ENCODE results near the gene EPX.
"Not testable (repeated sequence)": the region's sequence is repeated elsewhere in the genome, so short reads cannot be mapped to it uniquely, and the experiment has no call there.

Gene EPX, protein sequence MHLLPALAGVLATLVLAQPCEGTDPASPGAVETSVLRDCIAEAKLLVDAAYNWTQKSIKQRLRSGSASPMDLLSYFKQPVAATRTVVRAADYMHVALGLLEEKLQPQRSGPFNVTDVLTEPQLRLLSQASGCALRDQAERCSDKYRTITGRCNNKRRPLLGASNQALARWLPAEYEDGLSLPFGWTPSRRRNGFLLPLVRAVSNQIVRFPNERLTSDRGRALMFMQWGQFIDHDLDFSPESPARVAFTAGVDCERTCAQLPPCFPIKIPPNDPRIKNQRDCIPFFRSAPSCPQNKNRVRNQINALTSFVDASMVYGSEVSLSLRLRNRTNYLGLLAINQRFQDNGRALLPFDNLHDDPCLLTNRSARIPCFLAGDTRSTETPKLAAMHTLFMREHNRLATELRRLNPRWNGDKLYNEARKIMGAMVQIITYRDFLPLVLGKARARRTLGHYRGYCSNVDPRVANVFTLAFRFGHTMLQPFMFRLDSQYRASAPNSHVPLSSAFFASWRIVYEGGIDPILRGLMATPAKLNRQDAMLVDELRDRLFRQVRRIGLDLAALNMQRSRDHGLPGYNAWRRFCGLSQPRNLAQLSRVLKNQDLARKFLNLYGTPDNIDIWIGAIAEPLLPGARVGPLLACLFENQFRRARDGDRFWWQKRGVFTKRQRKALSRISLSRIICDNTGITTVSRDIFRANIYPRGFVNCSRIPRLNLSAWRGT

DNA sequence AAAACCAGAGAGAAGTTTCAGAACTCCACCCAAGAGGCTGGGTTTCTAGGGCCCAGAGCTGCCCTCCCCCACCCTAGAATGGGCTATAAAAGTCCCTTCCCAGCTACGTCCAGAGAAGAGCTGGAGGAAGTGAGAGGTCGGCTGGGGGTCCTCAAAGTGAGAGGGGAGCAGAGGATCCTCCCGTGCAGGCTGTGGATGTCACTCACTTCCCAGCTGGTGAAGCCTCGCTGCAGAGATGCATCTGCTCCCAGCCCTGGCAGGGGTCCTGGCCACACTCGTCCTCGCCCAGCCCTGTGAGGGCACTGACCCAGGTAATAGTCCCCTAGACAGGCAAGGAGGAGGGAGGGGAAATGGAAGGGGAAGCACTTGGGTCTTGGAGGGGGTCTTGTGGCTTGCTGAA is at the start of gene EPX:
TSS of gene EPX (plus strand) at position 115 of the 400 bp plus-strand sequence. CDS start at position 236, 121 bp downstream.
- no peak for DNase-seq

DNA sequence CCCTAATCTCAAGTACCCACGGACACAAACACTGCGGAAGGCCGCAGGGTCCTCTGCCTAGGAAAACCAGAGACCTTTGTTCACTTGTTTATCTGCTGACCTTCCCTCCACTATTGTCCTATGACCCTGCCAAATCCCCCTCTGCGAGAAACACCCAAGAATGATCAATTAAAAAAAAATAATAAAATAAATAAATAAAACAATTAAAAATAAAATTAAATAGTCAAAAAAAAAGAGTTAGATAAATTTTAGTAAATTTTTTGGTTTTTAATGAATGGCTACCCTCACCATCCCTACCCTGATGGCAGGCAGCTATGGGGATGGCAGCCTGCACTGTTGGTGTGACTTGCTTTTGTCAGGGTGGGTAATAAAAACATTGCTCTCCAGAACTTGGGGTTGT is 49.2 kb upstream of the EPX start:
- DNase-seq, result not testable (repeated sequence)

DNA sequence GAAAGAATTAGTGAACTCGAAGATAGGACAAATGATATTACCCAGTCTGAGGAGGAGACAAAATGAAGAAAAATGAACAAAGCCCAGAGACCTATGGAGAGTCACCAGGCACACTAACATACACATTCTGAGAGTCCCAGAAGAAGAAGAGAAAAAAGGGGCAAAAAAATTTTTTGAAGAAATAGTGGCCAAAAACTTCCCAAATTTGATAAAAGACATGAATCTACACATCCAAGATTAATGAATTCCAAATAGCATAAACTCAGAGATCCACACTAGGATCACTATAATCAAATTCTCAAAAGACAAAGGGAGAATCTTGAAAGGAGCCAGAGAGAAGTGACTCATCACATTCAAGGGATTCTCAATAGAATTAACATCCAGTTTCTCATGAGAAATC is 47.7 kb upstream of the EPX start:
- no peak for DNase-seq

DNA sequence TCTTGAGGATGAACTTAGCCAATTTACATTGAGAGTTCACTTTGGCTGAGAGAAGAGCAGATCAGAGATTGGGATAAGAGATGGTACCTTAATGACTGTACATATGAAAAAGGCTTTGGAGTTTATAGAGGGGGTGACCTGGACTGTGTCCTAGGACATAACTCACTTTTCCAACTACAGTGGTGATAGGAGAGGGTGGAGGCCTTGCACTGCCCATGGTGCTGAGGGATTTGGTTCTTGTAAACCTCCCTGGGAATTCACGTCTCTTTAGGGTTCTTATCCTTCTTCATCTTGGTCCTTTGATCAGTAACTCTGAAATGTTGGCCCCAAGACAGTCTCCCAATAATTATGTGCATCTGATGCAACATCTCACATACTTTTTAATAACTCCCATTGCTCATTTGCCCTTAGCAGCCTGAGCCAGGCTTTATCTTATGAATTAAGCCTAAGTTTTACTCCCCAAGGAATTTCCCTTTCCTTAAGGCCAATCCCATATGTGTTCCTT is 44.5 kb upstream of the EPX start, which contains the start of gene OR4D1:
TSS of gene OR4D1 (plus strand) at position 455 of the 505 bp plus-strand sequence. CDS start 6,770 bp downstream, outside the sequence.
- DNase-seq, result no peak

DNA sequence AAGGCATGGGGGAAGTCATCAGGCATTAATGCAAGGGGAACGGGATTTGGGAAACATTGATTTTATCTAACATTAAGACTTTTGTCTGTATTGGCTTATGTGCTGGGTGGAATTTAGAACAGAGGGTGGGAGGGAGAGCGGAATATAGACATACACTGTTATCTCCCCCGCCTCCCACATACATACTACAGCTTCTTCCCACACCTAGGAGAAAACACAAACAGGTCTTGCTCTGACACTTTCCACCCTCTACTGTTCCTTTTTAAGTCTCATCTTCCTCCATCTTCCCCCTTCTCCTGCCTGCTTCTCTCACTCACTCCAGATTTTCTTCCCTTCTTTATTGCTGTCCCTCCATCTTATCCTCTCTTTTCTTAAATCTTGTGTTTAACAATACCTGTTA is 43.9 kb upstream of the EPX start:
- no peak for DNase-seq

DNA sequence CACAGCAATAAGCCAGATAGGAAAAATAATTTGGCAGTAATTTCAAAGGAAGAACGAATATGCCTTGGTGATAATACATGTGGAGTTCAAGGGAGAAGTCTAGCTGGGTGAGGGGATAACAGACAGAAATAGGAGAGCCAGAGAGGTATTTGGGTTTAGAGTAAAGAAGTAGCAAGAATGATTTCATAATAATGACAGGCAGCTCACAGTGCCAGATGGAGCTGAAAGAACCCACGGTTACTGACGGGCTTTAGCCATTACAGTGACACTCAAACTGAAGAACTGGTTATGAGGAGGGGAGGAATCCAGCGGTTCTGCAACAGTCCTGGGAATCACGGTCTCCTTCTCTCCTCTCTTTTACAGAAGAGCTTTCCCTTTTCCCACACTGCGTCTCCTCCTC is 42.1 kb upstream of the EPX start:
- no peak for DNase-seq

DNA sequence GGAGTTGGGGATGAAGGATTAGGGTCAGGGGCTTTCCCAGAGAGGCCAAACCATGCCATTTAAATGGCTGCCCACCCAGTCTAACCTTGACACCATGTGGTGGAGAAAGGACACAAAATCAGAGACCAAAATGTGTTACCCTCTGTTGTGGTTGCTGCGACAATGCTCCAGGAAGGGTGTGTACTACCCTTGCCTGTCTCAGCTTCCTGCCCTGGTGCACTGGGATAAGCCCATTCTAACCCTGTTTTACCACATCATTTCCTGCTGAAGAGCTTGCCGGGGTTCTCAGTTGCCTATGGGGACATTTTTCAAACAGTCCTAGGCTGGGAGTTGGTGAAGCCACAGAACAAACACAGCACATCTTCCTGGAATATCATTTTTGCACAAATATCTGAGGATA is 39.5 kb upstream of the EPX start:
- DNase-seq, result no peak

DNA sequence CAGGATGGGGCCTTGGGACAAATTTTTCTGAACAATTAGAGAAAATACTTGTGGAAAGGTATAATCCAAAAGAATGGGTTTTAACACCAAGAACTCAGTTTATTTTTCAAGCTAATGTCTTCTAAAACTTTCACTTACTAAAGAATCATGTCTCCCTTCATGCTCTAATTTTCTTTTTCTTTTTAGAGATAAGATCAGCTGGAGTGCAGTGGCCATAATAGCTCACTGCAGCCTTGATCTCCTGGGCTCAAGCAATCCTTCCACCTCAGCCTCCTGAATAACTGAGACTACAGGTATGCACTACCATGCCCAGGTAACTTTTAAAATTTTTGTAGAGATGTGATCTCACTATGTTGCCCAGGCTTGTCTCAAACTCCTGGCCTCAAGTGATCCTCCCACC is 38.9 kb upstream of the EPX start:
- DNase-seq, result no peak

DNA sequence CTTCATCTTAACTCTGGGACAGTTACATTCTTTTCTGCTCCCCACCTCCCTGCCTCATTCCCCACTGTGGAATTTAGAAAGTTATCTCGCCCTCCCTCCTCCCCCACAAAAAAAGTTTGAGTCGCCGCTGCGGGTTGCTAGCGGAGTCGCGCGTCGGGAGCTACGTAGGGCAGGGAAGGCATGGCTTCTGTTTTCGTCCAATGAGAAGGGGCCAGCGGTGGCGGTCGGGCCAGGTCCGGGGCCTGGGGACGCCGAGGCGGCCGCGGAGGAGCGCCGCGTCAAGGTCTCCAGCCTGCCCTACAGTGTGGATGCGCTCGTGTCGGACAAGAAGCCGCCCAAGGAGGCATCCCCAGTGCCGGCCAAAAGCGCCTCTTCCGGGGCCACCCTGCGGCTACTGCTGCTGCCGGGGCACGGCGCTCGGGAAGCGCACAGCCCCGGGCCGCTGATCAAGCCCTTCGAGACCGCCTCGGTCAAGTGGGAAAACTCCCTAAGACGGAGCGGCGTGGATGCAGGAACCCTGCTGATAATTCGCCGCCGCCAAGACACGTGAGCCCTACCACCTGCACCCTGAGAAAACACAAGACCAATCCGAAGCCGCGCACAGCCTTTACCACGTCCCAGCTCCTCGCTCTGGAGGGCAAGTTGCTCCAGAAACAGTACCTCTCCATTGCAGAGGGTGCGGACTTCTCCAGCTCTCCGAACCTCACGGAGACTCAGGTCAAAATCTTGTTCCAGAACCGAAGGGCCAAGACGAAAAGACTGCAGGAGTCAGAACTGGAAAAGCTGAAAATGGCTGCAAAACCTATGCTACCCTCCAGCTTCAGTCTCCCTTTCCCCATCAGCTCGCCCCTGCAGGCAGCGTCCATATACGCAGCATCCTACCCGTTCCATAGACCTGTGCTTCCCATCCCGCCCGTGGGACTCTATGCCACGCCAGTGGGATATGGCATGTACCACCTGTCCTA is 35.4 kb upstream of the EPX start:
- no peak for DNase-seq

DNA sequence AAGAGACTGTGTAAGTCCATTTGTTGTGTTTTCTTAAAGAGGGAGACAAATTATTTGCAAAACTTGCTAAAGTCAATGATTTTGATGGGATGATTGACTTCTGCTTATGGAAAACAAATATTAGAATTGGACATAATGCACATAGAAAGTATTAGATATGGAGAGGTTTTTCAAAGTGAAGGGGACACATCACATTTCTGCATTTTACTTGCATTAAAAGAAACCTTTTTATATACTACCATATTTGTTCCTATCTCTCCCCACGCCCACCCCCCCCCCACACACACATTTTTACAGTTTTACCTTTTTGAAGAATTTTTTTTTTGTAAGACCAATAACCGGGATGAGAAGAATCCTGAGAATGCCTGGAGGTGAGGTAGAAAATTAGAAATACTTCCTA is 34.3 kb upstream of the EPX start:
- DNase-seq, result no peak

DNA sequence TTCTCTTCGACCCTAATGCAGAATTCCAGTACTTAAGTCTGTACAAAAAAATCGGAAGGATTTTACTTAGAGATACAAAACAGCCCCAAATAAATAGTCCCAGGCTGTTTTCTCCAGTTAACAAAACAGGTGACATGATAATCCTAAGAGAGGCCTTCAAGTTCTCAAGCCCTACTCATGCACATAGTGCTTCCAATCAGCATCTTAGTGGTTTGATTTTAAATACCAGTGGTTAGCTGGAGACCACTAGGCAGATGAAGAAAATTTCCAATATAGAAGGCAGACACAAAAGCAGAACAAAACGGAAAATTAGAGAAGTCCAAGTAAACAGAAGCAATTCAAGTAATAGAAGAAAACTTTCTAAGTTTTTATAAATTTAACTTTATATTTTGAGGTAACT is 31.0 kb upstream of the EPX start:
- no peak for DNase-seq

DNA sequence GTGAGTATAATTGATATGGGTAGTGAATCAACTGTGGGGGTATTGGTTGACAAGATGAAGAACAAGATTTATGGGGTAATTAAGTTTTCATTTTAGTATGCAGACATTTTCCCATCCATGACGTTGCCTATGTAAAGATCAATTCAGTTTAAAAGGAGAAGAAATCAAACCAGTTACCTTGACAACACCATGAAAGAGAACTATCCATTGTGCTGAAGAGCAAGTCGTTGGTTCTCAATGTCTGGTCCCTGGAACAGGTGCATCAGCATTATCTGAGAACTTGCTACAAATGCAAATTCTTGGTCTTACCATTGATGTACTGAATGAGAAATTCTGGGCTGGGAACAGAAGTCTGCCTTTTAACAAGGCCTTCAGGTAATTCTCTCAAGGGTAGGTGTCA is 26.5 kb upstream of the EPX start:
- no peak for DNase-seq

DNA sequence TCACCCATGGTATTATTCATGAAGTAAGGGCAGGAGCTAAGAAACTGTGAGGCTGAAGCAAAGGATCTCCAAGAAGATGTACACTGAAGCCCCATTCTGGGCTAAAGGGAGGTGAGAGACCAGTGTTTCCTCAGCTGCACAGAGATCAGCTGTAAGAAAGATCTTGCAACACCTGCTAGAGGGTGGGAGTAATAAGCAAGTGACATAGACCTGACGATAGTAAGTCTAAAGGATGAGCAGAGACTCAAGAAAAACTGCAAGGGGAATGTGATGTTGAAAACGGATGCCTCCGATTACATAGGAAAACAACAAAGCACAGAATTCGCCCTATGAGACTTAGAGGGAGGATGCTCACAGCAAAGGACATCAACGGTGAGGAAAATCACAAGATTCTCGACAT is 25.8 kb upstream of the EPX start, which contains the start of gene OR4D2:
TSS of gene OR4D2 (plus strand) at position 301 of the 400 bp plus-strand sequence. CDS start 2,674 bp downstream, outside the sequence.
- no peak for DNase-seq

DNA sequence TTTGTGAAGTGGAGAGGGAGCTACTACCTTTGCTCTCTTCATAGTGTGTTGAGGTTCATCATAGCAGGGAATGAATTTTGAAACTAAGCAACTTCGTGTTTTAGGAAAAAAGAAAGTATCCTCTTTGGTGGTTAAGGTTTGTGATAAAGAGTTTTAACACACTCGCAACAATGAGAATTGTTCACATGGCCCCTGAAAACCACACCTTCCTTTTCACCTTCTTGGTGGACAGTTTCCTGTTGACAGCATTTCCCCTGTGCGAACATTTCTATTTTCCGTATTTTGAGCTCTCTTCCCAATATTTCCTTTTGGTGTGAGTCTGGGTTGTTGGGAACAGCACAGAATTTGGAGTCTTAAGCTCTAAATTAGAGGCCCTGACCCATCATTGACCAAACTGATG is 21.9 kb upstream of the EPX start:
- no peak for DNase-seq

DNA sequence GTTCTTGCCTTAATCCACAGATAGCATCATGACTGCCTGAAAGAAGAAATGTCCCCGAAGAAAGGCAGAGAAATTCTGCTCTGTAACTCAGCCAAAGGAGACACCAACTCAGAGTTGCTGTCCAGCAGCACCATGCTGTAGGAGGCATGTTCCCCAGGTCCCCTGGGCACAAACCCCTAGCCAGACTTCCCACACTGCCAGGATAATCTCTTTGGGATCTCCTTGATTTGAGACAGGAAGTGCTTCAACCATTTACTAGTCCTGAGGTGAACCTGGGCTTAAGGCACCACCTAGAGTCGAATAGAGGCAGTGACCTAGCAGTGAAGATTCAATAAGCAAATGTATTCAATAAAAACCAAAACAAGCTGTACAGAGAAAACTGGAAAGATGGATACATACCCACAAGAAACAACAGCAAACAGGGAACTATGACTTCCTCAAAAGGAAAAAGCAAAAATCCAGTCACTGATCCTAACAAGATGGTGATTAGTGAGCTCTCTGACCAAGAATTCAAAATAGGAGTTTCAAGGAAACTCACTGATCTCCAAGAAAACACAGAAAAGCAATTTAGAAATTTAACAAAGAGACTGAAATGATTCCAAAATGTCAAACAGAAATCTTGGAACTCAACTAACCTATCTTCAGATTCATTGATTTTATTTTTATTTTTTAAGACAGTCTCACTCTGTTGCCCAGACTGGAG is 20.0 kb upstream of the EPX start:
- no peak for DNase-seq

DNA sequence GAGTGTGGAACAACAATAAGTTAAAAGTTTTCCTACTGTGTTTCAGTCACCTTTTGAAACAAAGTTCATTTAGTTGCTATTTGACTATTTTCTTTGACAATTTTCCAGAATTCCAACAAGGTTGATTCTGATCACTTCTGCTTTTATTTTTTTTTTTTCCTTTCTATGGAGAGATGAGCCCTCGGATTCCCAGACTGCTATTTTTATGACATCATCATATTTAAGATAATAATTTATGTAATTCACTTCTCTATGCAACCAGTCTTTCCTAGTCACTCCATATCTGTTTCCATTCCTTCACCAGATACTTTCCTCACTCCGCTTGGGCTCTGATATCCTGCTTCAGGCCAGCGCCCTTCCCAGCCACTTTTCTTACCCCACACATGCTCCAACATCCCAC is 17.7 kb upstream of the EPX start:
- DNase-seq, result no peak

DNA sequence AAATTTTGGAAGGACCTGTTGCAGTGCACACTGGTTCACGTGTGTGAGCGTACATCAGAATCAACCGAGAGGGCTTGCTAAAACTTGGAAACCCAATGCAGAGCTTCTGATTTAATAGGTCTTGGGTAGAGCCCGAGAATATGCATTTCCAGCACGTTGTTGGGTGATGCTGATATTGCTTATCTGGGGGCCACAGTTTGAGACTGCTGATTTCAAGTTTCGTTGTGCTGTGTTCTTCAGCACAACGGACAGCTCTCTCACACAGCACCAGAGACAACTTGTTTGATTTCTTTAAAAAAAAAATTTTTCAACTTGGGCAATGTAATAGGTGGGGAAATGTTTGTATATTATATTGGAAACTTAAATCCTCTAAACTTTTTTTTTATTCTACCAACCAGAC is 16.3 kb upstream of the EPX start:
- DNase-seq, result no peak

DNA sequence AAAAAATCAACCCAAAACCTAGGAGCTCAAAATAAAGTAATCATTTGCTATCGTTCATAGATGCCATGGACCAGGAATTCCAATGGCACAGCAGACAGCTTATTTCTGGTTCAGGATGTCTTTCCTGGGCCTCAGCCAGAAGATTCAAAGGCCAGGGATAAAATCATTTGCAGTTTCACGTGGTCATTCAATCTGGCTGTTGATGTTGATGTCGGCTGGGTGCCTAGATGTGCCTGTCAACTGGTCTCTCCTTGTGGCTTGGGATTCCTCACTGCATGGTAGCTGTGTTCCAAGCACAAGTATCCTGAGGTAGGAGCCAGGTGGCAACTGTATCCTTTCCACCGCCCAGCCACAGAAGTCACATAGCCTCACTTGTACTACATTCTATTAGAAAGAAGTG is 10.7 kb upstream of the EPX start:
- no peak for DNase-seq

DNA sequence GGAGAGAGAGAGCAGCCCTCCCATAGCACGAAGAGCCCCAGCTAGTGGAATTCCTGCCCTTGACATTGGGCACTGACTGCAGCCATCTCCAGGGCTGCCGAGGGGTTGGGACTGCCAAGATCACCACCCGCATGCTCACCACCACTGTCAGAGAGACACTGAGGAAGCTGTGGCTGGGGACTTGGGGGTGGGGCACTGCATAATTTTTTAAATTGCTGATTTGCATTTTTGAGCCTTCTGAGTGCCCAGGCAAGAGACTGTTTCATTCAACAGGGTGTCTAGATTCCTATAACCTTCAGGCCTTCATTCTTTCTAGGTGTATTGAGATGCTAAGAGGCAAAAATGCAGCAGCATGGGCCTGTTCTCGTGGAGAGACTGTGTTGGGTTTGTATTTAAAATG is 9.0 kb upstream of the EPX start:
- DNase-seq, result no peak

DNA sequence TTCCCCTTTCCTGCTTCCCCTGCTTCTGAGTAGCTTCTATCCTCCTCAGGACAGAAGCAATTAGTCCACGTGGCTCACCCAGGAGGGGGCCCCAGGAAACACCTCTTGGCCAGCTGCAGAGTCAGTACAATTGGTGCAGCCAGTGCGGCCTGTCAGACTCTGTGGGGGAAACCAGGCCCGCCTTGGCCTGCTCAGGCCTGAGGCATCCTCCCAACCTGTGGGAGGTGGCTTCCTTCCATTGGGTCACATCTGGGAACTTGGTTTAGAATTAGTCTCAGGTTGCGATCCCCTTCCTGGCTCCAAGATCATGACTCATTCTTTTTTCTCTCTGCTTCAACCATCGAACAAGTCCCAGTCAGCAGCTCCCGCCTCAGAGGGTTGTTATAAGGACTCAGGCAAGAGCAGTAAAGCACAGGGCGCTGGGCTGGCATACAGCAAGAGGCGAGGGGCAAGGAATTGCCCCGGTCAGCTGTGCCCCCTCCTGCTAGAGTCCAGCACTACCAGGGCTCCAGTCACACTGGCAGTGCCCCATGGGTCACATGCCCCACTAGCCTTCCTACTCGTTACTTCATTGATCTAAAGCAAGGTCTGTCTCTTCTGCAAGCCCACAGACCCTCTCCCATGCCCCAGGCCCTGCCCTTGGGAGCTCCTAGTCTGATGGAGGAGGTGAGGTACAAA is 8.1 kb upstream of the EPX start:
- no peak for DNase-seq

DNA sequence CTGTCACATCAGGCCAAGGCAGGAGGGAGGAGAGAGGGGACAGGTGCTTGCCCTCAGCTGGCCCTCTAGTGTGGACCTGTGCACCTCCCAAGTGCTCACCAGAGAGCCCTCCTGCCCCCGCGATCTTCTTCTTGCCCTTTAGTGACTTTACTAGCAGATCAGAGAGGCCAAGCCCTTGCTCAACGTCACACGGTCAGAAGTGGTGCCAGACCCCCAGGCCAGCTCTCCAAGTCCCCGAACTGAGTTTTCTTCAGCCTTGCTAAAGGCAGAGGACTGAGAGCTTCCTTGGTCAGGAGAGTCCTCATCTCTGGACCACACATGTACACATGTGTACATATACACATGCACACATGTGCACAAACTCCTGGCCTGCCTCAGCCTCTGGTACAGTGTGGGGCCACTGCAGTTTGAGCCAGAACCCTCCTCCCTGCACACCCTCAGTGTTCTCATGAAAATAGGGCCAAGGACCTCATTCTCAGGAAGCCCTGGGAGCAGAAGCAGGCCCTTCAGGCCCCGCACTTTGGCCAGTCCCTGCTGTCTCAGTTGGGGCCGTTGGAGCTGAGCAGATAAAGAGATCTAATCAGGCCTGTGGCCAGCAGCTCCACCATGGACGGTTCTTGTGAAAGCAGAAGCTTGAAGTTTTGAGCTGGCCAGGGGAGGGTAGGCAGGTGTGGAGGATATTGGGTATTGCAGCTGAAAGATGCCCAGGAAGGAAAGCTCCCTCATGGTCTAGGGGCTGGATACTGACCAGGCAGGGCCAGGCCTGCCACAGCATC is 7.4 kb upstream of the EPX start:
- no peak for DNase-seq

All from DMS79 (cell line).